EH (cell line): Measurements from ENCODE around the gene IRF2BPL.

Source experiments
- DNase-seq: peaks from one replicate; pipeline ENCODE4 v3.0.0-alpha.2; 2015; ENCODE audit warnings: low read depth

Gene IRF2BPL

DNA sequence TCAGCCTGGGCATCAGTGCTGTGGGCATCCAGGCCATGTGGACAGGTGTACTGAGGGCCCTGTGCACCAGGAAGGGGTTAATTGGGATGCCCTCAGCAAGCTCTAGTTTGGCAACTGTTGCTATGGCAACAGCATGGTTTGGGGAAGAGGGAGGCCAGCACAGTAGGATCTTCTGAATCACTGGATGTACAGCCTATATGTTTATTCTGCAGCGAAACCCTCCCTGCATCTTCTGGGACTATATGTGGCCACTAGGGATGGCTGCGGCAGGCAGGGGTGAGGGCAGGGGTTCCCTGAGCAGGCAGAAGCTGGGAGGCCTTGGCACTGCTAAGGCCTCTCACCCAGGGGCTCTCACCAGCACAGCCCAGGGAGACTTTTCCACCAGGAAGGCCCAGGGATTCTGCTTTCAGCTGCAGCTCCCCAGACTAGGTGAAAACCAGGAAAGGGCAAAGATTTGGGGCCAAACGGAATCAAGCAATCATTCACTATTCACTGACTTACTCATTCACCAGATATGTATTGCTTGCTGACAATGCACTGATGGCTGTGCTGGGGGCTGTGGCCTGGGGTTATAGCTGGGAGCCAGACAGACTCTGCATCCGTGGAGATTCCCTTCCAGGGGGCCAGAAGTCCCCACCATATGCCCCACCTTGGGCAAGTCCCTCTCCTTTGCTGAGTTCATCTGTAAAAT lies 42.8 kb downstream of the IRF2BPL start:
- DNase-seq: peak; percentile 56

- DNase-seq: peak; percentile 92
Measured at GRCh38 chr14:76984787-76985375, 43.6 kb downstream of the IRF2BPL start.

GRCh38 chr14:76984297-76984696 lies 44.2 kb downstream of the IRF2BPL start:
- DNase-seq: no peak

- DNase-seq: no peak
Measured at GRCh38 chr14:76981670-76982069, 46.8 kb downstream of the IRF2BPL start.

- DNase-seq: peak; percentile 62
Measured at GRCh38 chr14:76977793-76978720, 50.5 kb downstream of the IRF2BPL start.

- no peak for DNase-seq
Measured at GRCh38 chr14:76976240-76977005, 52.1 kb downstream of the IRF2BPL start.

- DNase-seq: no peak
Measured at GRCh38 chr14:76975812-76976211, 52.7 kb downstream of the IRF2BPL start.

GRCh38 chr14:76975051-76975450 lies 53.5 kb downstream of the IRF2BPL start:
- DNase-seq: no peak
